Neural progenitor cell (in vitro differentiated cells): ENCODE data around the gene DPYD.

Experiments
- EZH2 ChIP-seq: fragments of 200-600 bp; sonication (generic); IDR thresholded peaks from 2 replicates; pipeline ENCODE4 v1.6.1; 2017; ENCODE audit warnings: antibody characterized with exemption, mild to moderate bottlenecking, moderate library complexity
- EZH2phosphoT487 ChIP-seq: fragments of 200-600 bp; sonication (generic); IDR thresholded peaks from 2 replicates; pipeline ENCODE4 v1.6.1; 2017; ENCODE audit warnings: antibody characterized with exemption
- TF ChIP-seq, protein P1 (sequence below): fragments of 200-600 bp; sonication (generic); IDR thresholded peaks from 2 replicates; pipeline ENCODE4 v1.5.1; 2017; ENCODE audit warnings: antibody characterized with exemption, mild to moderate bottlenecking

DNA sequence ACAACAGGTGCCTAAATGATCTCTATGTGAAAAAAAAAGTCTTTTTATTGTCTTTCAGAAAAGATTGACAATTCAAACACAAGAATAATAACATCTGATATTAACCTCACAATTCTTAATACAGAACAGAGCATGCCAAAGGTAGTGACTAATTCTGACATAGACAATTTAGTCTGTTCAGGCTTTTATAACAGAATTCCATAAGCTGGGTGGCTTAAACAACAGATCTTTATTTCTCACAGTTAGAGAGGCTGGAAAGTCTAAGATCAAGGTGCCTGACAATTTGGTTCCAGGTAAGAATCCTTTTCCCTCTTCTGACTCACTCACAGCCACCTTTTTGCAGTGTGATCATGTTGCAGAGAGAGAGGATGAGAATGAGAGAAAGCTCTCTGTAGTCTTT is 27.0 kb downstream of the DPYD start:
- TF ChIP-seq, protein P1, sequence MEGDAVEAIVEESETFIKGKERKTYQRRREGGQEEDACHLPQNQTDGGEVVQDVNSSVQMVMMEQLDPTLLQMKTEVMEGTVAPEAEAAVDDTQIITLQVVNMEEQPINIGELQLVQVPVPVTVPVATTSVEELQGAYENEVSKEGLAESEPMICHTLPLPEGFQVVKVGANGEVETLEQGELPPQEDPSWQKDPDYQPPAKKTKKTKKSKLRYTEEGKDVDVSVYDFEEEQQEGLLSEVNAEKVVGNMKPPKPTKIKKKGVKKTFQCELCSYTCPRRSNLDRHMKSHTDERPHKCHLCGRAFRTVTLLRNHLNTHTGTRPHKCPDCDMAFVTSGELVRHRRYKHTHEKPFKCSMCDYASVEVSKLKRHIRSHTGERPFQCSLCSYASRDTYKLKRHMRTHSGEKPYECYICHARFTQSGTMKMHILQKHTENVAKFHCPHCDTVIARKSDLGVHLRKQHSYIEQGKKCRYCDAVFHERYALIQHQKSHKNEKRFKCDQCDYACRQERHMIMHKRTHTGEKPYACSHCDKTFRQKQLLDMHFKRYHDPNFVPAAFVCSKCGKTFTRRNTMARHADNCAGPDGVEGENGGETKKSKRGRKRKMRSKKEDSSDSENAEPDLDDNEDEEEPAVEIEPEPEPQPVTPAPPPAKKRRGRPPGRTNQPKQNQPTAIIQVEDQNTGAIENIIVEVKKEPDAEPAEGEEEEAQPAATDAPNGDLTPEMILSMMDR = no peak
- no peak for TF ChIP-seq EZH2
- no peak for TF ChIP-seq EZH2phosphoT487
